Karpas-422 (cell line): ENCODE measurements around the gene SFR1. TPM values are rescaled to one million over a fixed set of nuclear protein-coding genes. Genes with fewer than 3 reads are reported as not detected.
"Not testable (repeated sequence)": the region's sequence is repeated elsewhere in the genome, so short reads cannot be mapped to it uniquely, and the experiment has no call there.

Source experiments
- DNase-seq: peaks from one replicate; pipeline ENCODE4 v3.0.0-alpha.2; 2015
- H2AFZ ChIP-seq: fragments of 200-600 bp; sonication (generic); 2 replicates; pipeline ENCODE4 v1.6.1; 2014; ENCODE audit warnings: antibody characterized with exemption, low read length, mixed read lengths
- H3K27ac ChIP-seq: fragments of 200-600 bp; sonication (generic); 2 replicates; pipeline ENCODE4 v1.5.1; 2014; ENCODE audit warnings: mild to moderate bottlenecking, low read length, moderate library complexity
- H3K27me3 ChIP-seq: fragments of 200-600 bp; sonication (generic); 2 replicates; pipeline ENCODE4 v1.6.1; 2014; ENCODE audit warnings: low read length, mixed read lengths
- H3K36me3 ChIP-seq: fragments of 200-600 bp; sonication (generic); 2 replicates; pipeline ENCODE4 v1.6.1; 2014; ENCODE audit warnings: low read length, mixed read lengths; ENCODE audit not compliant: insufficient read depth
- H3K4me1 ChIP-seq: fragments of 200-600 bp; sonication (generic); 2 replicates; pipeline ENCODE4 v1.6.1; 2014; ENCODE audit warnings: mild to moderate bottlenecking, low read length, mixed read lengths
- H3K4me2 ChIP-seq: fragments of 200-600 bp; sonication (generic); 2 replicates; pipeline ENCODE4 v1.6.1; 2014; ENCODE audit warnings: low read length, low read depth, mild to moderate bottlenecking; ENCODE audit not compliant: poor library complexity, severe bottlenecking
- H3K4me3 ChIP-seq: fragments of 200-600 bp; sonication (generic); 2 replicates; pipeline ENCODE4 v1.5.1; 2014; ENCODE audit warnings: mild to moderate bottlenecking, antibody characterized with exemption, low read length, mixed read lengths
- H3K79me2 ChIP-seq: fragments of 200-600 bp; sonication (generic); 2 replicates; pipeline ENCODE4 v1.6.1; 2014; ENCODE audit warnings: mild to moderate bottlenecking, low read length, mixed read lengths
- H3K9ac ChIP-seq: fragments of 200-600 bp; sonication (generic); 2 replicates; pipeline ENCODE4 v1.6.0; 2014; ENCODE audit warnings: low read length
- H3K9me2 ChIP-seq: fragments of 200-600 bp; sonication (generic), shearing (Covaris generic); replicated peaks from 2 replicates; pipeline ENCODE4 v1.6.0; 2014; ENCODE audit warnings: mild to moderate bottlenecking, low read length, moderate library complexity; ENCODE audit not compliant: insufficient read depth
- H3K9me3 ChIP-seq: fragments of 300-700, 200-600 bp; sonication (generic); 2 replicates; pipeline ENCODE4 v1.6.1; 2014; ENCODE audit warnings: low read length, mixed read lengths
- H4K20me1 ChIP-seq: fragments of 200-600 bp; sonication (generic); 2 replicates; pipeline ENCODE4 v1.6.1; 2014; ENCODE audit warnings: mild to moderate bottlenecking, antibody characterized with exemption, low read length, low read depth; ENCODE audit not compliant: insufficient read depth
- total RNA-seq: library from RNA; depleted of rRNA; stranded (reverse); fragments of >200 nt; shearing (Covaris generic); gene quantifications from 2 replicates; pipeline ENCODE4 v1.2.3, GENCODE V29; 2014; ENCODE audit warnings: low replicate concordance; rRNA removed

SFR1 gene
- total RNA-seq, 1 experiment from 2014 or later, result 4.3 TPM

DNA sequence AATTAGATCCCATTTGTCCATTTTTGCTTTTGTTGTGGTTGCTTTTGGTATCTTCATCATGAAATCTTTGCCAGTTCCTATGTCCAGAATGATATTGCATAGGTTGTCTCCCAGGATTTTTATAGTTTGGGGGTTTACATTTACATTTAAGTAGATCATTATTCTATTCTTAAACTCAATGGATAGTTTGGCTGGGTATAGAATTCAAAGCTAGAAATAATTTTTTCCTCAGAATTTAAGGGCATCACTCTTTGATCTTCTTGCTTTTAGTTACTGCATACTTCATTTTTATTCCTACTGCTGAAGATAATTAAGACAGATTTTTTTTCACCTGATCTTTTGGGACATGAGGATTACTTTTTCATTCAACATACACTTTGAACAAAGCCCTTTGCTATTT, 29.8 kb downstream of the SFR1 start:
- Histone ChIP-seq H3K27ac (no peak overlapping the region), H3K4me1 (peaks cover 4% of the 10 kb centered on the region; the same call in 1 of the 2 replicates), H3K9me3 (peaks cover 4% of the 10 kb centered on the region; the same call in 1 of the 2 replicates), H3K9me2 (no peaks in the 10 kb centered on the region), H3K79me2 (no peaks in the 10 kb centered on the region), H3K4me3 (no peak overlapping the region), H3K27me3 (no peaks in the 10 kb centered on the region), H2AFZ (no peak overlapping the region), H4K20me1 (no peaks in the 10 kb centered on the region), H3K4me2 (no peak overlapping the region), H3K36me3 (no peaks in the 10 kb centered on the region), H3K9ac (no peak overlapping the region)
- no peak for DNase-seq

DNA sequence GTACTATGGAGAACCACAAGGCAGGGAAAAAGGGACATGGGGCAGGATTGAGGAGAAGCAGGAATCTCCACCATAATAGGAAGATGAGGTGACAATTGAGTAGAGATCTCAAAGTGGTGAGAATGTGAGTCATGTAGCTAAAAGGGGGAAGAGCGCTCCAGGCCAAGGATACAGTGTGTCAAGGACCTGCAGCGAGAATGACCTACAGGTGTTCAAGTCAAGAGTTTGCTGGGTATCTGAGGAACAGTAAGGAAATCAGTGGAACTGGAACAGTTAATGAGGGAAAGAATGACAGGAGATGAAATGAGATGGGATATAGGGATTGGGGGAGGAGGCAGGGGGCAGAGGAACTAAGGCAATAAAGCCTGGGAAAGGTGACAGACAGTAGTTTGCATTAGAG, 33.6 kb downstream of the SFR1 start:
- Histone ChIP-seq H3K4me1 (no peaks in the 10 kb centered on the region), H2AFZ (no peak overlapping the region), H3K27ac (no peak overlapping the region), H3K9me3 (peaks cover 4% of the 10 kb centered on the region; the same call in 1 of the 2 replicates), H3K4me3 (no peak overlapping the region), H3K27me3 (no peaks in the 10 kb centered on the region), H3K36me3 (no peaks in the 10 kb centered on the region), H3K9ac (no peak overlapping the region), H3K79me2 (no peaks in the 10 kb centered on the region), H3K4me2 (no peak overlapping the region), H3K9me2 (no peaks in the 10 kb centered on the region), H4K20me1 (no peaks in the 10 kb centered on the region)
- no peak for DNase-seq

DNA sequence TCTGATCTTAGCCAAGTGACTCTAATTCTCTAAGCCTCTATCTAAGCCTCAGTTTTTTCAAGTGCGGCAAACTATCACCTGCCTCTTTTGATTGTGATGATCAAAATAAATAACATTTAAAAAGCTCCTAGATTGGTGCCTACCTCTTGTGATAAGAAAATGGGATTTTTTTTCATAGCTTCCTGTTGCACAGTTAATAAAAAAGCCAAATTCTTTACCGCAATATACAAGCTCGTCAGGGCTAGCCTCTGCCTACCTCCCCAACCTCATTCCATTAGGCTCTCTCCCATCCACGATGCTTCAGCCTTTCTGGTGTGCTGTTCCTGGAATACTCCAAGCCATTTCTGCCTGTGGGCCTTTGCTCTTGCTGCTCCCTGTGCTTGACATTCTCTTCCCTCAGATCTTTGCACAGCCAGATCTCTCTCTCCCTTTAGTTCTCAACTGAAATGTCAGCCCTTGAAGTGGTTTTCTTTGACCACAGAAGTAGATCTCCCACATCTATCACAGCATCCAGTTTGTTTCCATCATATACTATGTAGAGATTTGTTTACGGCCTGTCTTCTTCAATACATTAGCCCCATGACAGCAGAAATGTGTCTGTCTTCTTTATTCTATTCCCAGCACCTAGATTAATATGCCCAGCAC, 48.8 kb downstream of the SFR1 start:
- no peaks in the 10 kb centered on the region for H3K36me3 ChIP-seq
- no peak for DNase-seq

DNA sequence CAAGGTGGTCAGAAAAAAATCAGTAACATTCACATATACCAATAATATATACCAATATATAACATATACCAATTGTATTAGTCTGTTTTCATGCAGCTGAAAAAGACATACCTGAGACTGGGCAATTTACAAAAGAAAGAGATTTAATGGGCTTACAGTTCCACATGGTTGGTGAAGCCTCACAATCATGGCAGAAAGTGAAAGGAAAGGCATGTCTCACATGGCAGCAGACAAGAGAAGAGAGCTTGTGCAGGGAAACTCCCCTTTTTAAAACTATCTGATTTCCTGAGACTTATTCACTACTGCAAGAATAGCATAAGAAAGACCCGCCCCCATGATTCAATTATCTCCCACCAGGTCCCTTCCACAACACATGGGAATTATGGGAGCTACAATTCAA, 52.2 kb downstream of the SFR1 start:
- H3K27me3 ChIP-seq, H3K9me3 ChIP-seq, DNase-seq, H4K20me1 ChIP-seq, H3K79me2 ChIP-seq, H3K4me1 ChIP-seq, H3K4me2 ChIP-seq, H2AFZ ChIP-seq, H3K36me3 ChIP-seq, H3K4me3 ChIP-seq, H3K9ac ChIP-seq, H3K9me2 ChIP-seq, H3K27ac ChIP-seq: not testable (repeated sequence)

More for the DNA sequence above, 48.8 kb downstream of the SFR1 start:
- no peaks in the 10 kb centered on the region for H3K4me1 ChIP-seq
- H3K9me2 ChIP-seq, result no peaks in the 10 kb centered on the region
- H3K9ac ChIP-seq, result no peak overlapping the region
- no peaks in the 10 kb centered on the region for H3K27me3 ChIP-seq
- H3K9me3 ChIP-seq, result no peaks in the 10 kb centered on the region
- no peak overlapping the region for H2AFZ ChIP-seq
- H3K4me3 ChIP-seq, result no peak overlapping the region
- H3K27ac ChIP-seq, result no peak overlapping the region
- no peaks in the 10 kb centered on the region for H3K79me2 ChIP-seq
- no peak overlapping the region for H3K4me2 ChIP-seq
- H4K20me1 ChIP-seq, result no peaks in the 10 kb centered on the region

Other genes with a start within 250 kb of the SFR1 start
- 35.0 and 38.6 TPM in 2 replicates for gene STN1, start 204.0 kb upstream of the SFR1 start, total RNA-seq
- 25.7 and 28.1 TPM in 2 replicates for gene SLK, start 155.0 kb upstream of the SFR1 start, total RNA-seq
- not detected in 2 replicates for gene COL17A1, start 36.3 kb upstream of the SFR1 start, total RNA-seq
- 0.07 and 0.18 TPM in 2 replicates for gene CFAP43, start 110.2 kb downstream of the SFR1 start, total RNA-seq
- 72.6 and 86.4 TPM in 2 replicates for gene GSTO1, start 132.7 kb downstream of the SFR1 start, total RNA-seq
- gene GSTO2, start 147.0 kb downstream of the SFR1 start, total RNA-seq, result 0.43 and 1.3 TPM in 2 replicates
- 4.5 and 4.6 TPM in 2 replicates for gene ITPRIP, start 216.3 kb downstream of the SFR1 start, total RNA-seq
- 0.26 and 1.4 TPM in 2 replicates for gene CFAP58, start 231.7 kb downstream of the SFR1 start, total RNA-seq